MM.1S (cell line): ENCODE data around the gene ADAR.

Experiments
- DNase-seq: peaks from one replicate; pipeline ENCODE4 v3.0.0-alpha.2; 2015
- H2AFZ ChIP-seq: fragments of 300-600 bp; sonication (generic); 2 replicates; pipeline ENCODE4 v1.6.0; 2016; ENCODE audit warnings: antibody characterized with exemption, low read length
- H3F3A ChIP-seq: fragments of 300-600 bp; sonication (generic); 2 replicates; pipeline ENCODE4 v1.6.1; 2016; ENCODE audit warnings: mild to moderate bottlenecking, antibody characterized with exemption, low read length, moderate library complexity, mixed read lengths; ENCODE audit not compliant: insufficient read depth
- H3K27ac ChIP-seq: fragments of 300-600 bp; sonication (generic); 2 replicates; pipeline ENCODE4 v1.5.1; 2016; ENCODE audit warnings: mild to moderate bottlenecking, low read length
- H3K27me3 ChIP-seq: fragments of 300-600 bp; sonication (generic); replicated peaks from 2 replicates; pipeline ENCODE4 v1.6.0; 2016; ENCODE audit warnings: low read length; ENCODE audit not compliant: insufficient read depth
- H3K36me3 ChIP-seq: fragments of 300-600 bp; sonication (generic); replicated peaks from 2 replicates; pipeline ENCODE4 v1.6.1; 2016; ENCODE audit warnings: mild to moderate bottlenecking, low read length, mixed read lengths; ENCODE audit not compliant: insufficient read depth
- H3K4me1 ChIP-seq: fragments of 300-600 bp; sonication (generic); 2 replicates; pipeline ENCODE4 v1.6.1; 2016; ENCODE audit warnings: low read length, mixed read lengths
- H3K4me2 ChIP-seq: fragments of 300-600 bp; sonication (generic); 2 replicates; pipeline ENCODE4 v1.6.0; 2016; ENCODE audit warnings: low read depth, low read length
- H3K4me3 ChIP-seq: fragments of 300-600 bp; sonication (generic); 2 replicates; pipeline ENCODE4 v1.5.1; 2016; ENCODE audit warnings: low read length, mixed read lengths
- H3K79me2 ChIP-seq: fragments of 300-600 bp; sonication (generic); 2 replicates; pipeline ENCODE4 v1.6.1; 2016; ENCODE audit warnings: mixed run types, low read length, mixed read lengths
- H3K9ac ChIP-seq: fragments of 300-600 bp; sonication (generic); 2 replicates; pipeline ENCODE4 v1.6.1; 2016; ENCODE audit warnings: low read length, mixed read lengths
- H3K9me2 ChIP-seq: fragments of 300-600 bp; sonication (generic); replicated peaks from 2 replicates; pipeline ENCODE4 v1.6.1; 2016; ENCODE audit warnings: mild to moderate bottlenecking, low read length, mixed read lengths; ENCODE audit not compliant: insufficient read depth
- H3K9me3 ChIP-seq: fragments of 300-600 bp; sonication (generic); replicated peaks from 2 replicates; pipeline ENCODE4 v1.6.1; 2016; ENCODE audit warnings: mild to moderate bottlenecking, low read length, mixed read lengths; ENCODE audit not compliant: insufficient read depth
- H4K20me1 ChIP-seq: fragments of 300-600 bp; sonication (generic); 2 replicates; pipeline ENCODE4 v1.6.1; 2016; ENCODE audit warnings: mild to moderate bottlenecking, low read length, moderate library complexity, mixed read lengths; ENCODE audit not compliant: insufficient read depth
- EZH2 ChIP-seq: fragments of 300-600 bp; sonication (generic); optimal IDR thresholded peaks from 2 replicates; pipeline ENCODE3; 2017; ENCODE audit warnings: low read depth, mild to moderate bottlenecking, antibody characterized with exemption, low read length, mixed read lengths
- EZH2phosphoT487 ChIP-seq: fragments of 300-600 bp; sonication (generic); IDR thresholded peaks from 2 replicates; pipeline ENCODE4 v1.6.1; 2018; ENCODE audit warnings: antibody characterized with exemption, low read length
- TF ChIP-seq, protein P1 (sequence below): fragments of 300-600 bp; sonication (generic); IDR thresholded peaks from 2 replicates; pipeline ENCODE4 v1.5.1; 2016; ENCODE audit warnings: antibody characterized with exemption, low read length, mixed read lengths

The ADAR gene

DNA sequence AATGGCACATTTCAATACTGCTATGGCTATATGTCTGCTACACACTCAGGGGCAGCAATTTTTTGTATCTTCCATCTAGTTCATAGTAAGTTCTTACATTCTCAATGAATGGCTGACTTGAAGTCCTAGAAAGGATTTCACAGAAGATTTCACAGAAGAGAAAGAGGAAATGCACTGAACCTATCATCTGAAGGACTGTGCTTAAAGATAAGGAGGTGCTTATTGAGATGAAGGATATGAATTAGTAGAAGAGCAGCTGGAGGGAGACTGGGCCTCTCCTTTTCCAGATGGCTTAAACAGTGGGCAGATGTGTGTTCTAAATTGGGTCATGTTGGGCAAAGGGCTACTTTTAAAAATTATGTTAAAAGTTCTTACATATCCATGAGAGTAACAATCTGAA lies 14.6 kb downstream of the ADAR start:
- no peaks in the 10 kb centered on the region for H3K4me1 ChIP-seq
- H3K9me3 ChIP-seq = no peaks in the 10 kb centered on the region
- TF ChIP-seq EZH2 (no peak), EZH2phosphoT487 (no peak)
- TF ChIP-seq, protein P1, sequence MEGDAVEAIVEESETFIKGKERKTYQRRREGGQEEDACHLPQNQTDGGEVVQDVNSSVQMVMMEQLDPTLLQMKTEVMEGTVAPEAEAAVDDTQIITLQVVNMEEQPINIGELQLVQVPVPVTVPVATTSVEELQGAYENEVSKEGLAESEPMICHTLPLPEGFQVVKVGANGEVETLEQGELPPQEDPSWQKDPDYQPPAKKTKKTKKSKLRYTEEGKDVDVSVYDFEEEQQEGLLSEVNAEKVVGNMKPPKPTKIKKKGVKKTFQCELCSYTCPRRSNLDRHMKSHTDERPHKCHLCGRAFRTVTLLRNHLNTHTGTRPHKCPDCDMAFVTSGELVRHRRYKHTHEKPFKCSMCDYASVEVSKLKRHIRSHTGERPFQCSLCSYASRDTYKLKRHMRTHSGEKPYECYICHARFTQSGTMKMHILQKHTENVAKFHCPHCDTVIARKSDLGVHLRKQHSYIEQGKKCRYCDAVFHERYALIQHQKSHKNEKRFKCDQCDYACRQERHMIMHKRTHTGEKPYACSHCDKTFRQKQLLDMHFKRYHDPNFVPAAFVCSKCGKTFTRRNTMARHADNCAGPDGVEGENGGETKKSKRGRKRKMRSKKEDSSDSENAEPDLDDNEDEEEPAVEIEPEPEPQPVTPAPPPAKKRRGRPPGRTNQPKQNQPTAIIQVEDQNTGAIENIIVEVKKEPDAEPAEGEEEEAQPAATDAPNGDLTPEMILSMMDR = no peak
- peaks cover 48% of the 10 kb centered on the region for H3K36me3 ChIP-seq
- peaks cover 59% of the 10 kb centered on the region for H3K79me2 ChIP-seq
- H2AFZ ChIP-seq = no peak overlapping the region
- no peaks in the 10 kb centered on the region for H3K9me2 ChIP-seq
- H3K4me2 ChIP-seq = no peak overlapping the region
- no peak overlapping the region for H3K27ac ChIP-seq
- H3K27me3 ChIP-seq = no peaks in the 10 kb centered on the region
- no peak overlapping the region for H3K4me3 ChIP-seq
- no peaks in the 10 kb centered on the region for H3F3A ChIP-seq
- no peaks in the 10 kb centered on the region for H4K20me1 ChIP-seq
- DNase-seq = no peak
- no peak overlapping the region for H3K9ac ChIP-seq

- H3K79me2 ChIP-seq = peaks cover 46% of the 10 kb centered on the region
- H3K9ac ChIP-seq = no peak overlapping the region
- no peak overlapping the region for H3K27ac ChIP-seq
- H2AFZ ChIP-seq = no peak overlapping the region
- no peaks in the 10 kb centered on the region for H3K9me2 ChIP-seq
- H3K9me3 ChIP-seq = no peaks in the 10 kb centered on the region
- DNase-seq = no peak
- no peaks in the 10 kb centered on the region for H3K27me3 ChIP-seq
- peaks cover 47% of the 10 kb centered on the region for H3K36me3 ChIP-seq
- H3K4me3 ChIP-seq = no peak overlapping the region
- peaks cover 10% of the 10 kb centered on the region for H3K4me1 ChIP-seq
- no peak overlapping the region for H3K4me2 ChIP-seq
- TF ChIP-seq EZH2 (no peak), EZH2phosphoT487 (no peak)
- TF ChIP-seq, protein P1 = no peak
- 0 out of 2 replicates have a peak, but pooled peaks cover 2% of the 10 kb centered on the region for H3F3A ChIP-seq
- no peaks in the 10 kb centered on the region for H4K20me1 ChIP-seq
Observed at GRCh38 chr1:154591206-154591605, 16.8 kb downstream of the ADAR start.

GRCh38 chr1:154590756-154591155 lies 17.2 kb downstream of the ADAR start:
- H3K27ac ChIP-seq = no peak overlapping the region
- H4K20me1 ChIP-seq = no peaks in the 10 kb centered on the region
- no peak overlapping the region for H3K4me3 ChIP-seq
- peaks cover 41% of the 10 kb centered on the region for H3K79me2 ChIP-seq
- H2AFZ ChIP-seq = no peak overlapping the region
- H3K4me2 ChIP-seq = no peak overlapping the region
- no peaks in the 10 kb centered on the region for H3K9me3 ChIP-seq
- H3K27me3 ChIP-seq = no peaks in the 10 kb centered on the region
- no peak overlapping the region for H3K9ac ChIP-seq
- no peak for DNase-seq
- TF ChIP-seq, protein P1 = no peak
- TF ChIP-seq EZH2phosphoT487 (no peak), EZH2 (no peak)
- peaks cover 14% of the 10 kb centered on the region for H3K4me1 ChIP-seq
- no peaks in the 10 kb centered on the region for H3K9me2 ChIP-seq
- peaks cover 47% of the 10 kb centered on the region for H3K36me3 ChIP-seq
- 0 out of 2 replicates have a peak, but pooled peaks cover 4% of the 10 kb centered on the region for H3F3A ChIP-seq

GRCh38 chr1:154589780-154590179 lies 18.2 kb downstream of the ADAR start:
- no peak overlapping the region for H3K27ac ChIP-seq
- H3K79me2 ChIP-seq = peaks cover 35% of the 10 kb centered on the region
- peaks cover 24% of the 10 kb centered on the region for H3K4me1 ChIP-seq
- H3K27me3 ChIP-seq = no peaks in the 10 kb centered on the region
- peaks cover 50% of the 10 kb centered on the region for H3K36me3 ChIP-seq
- no peak overlapping the region for H3K4me3 ChIP-seq
- H3K9ac ChIP-seq = no peak overlapping the region
- no peak overlapping the region for H3K4me2 ChIP-seq
- H3K9me2 ChIP-seq = no peaks in the 10 kb centered on the region
- H4K20me1 ChIP-seq = no peaks in the 10 kb centered on the region
- no peak overlapping the region for H2AFZ ChIP-seq
- DNase-seq = no peak
- TF ChIP-seq EZH2phosphoT487 = no peak
- TF ChIP-seq, protein P1 = no peak
- TF ChIP-seq EZH2 = no peak
- H3F3A ChIP-seq = peaks cover 14% of the 10 kb centered on the region
- H3K9me3 ChIP-seq = no peaks in the 10 kb centered on the region
